ENCODE data around the gene SPRYD4.

The SPRYD4 gene

DNA sequence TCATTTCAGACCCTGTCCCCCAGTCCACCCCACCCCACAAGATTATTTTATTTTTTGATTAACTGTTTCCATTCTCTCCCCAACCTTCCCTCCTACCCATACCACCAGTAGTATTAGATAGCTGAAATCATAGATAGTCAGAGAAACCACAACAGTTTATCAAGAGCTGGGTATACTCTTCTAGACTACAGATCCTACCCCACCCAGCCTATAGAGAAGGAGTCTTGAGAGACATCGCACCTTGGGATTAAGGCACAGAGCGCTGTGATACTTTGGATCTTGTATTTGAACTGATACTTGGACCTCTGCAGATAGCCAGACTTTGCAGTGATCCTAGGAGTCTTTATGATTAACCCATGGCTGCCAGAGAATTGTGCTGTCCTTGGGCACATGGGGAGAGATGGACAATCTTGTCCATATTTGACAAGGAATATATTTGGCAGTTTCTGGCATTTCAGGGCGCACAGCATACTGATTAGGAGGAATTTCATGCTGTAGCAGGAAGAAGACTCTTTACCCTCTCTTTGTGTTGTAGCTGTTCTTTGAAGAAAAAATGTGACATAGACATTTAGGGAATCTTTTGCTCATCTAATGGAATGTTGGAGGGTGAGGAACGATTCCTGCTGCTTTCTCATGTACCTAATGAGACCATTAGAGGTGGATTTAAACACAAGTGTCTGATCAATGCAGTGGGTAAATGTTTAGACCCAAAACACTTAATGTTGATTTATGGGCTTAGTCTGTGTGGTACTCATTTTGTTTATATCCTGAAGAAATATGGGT lies 54.2 kb downstream of the SPRYD4 start:
- DNase-seq, result no peak

DNA sequence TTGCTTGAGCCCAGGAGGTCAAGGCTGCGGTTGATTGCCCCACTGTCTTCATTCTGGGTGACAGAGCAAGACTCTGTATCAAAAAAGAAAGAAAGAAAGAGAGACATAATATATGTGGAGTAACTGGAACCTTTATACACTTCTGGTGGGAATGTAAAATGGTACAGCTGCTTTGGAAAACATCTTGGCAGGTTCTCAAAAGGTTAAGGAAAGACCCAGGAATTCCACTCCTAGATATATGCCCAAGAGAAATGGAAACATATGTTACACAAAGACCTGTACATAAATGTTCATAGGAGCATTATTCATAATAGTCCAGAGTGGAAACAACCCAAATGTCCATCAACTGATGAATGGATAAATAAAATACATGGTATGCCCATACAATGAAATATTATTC lies 60.5 kb downstream of the SPRYD4 start:
- DNase-seq, result no peak
